Activated CD4-positive, alpha-beta T cell treated with anti-CD3 and anti-CD28 coated beads, Interleukin-2, amount 50 U/mL, for 48 hours (primary cell): Measurements from ENCODE around the gene PSMB10.

Experiments
- DNase-seq, 2 experiments: peaks; one replicate each; pipeline ENCODE4 v3.0.0-alpha.2; 2020

The PSMB10 gene

DNA sequence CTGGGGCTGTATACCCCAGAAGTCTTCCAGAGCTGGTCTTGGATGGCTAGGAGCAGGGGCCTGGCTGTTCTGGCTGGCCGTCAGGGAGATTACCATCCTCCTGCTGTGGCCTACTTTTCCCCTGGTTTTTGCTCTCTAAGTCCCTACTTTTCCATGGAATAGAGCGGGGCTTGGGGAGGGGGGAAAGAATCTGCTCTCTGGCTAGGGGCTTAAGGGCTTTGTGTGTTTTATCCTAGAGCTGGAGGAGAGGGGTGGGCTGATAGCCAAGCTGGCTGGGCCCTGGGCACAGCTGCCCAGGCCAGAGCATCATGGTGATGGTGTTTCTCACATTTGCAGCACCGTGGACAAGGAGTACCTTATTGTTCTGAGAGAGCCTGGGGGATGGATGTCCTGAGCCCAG, 48.3 kb downstream of the PSMB10 start:
- DNase-seq = no peak

- no peak for DNase-seq
These were observed 50.3 kb downstream of the PSMB10 start for GRCh38 chr16:67886387-67886786.

DNA sequence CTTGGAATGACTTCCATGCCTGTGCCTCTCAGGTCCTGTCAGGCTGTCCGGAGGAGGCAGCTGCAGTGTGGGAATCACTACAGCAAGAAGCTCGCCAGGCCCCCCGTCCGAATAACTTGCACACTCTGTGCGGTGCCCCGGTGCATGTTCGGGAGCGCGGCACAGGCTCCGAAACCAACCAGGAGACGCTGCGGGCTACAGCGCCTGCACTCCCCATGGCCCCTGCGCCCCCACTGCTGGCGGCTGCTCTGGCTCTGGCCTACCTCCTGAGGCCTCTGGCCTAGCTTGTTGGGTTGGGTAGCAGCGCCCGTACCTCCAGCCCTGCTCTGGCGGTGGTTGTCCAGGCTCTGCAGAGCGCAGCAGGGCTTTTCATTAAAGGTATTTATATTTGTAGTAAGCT, 50.7 kb downstream of the PSMB10 start:
- no peak for DNase-seq

DNA sequence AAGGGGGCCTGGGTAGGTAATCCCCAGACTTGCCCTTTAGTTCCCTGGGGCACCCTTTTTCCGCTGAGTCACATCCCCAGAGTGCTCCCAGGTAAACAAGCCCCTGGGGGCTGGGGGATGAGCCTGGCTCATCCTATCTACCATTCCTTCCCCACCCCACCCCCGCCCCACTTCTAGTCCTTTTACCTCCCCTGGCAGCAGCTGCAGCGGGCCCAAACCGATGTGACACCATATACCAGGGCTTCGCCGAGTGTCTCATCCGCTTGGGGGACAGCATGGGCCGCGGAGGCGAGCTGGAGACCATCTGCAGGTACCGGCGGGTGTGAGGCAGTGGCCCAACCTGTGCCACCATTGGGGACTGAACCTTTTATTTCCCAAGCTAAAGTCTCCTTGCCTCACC, 51.1 kb downstream of the PSMB10 start:
- no peak for DNase-seq

GRCh38 chr16:67884684-67885083, 52.0 kb downstream of the PSMB10 start, which contains the start of gene NRN1L:
Gene NRN1L (plus strand): TSS chr16:67884885. CDS start chr16:67884904, 19 bp downstream.
- no peak for DNase-seq
